HG02798 (cell line): Measurements from ENCODE around the gene PPBP.
"Not testable (repeated sequence)": the region's sequence is repeated elsewhere in the genome, so short reads cannot be mapped to it uniquely, and the experiment has no call there.

Experiments
- ATAC-seq: cut with Tn5 transposase; IDR thresholded peaks from one replicate; pipeline ENCODE4 v1.9.1; 2021; ENCODE audit warnings: mild to moderate bottlenecking; ENCODE audit not compliant: unreplicated experiment, poor library complexity

PPBP gene

DNA sequence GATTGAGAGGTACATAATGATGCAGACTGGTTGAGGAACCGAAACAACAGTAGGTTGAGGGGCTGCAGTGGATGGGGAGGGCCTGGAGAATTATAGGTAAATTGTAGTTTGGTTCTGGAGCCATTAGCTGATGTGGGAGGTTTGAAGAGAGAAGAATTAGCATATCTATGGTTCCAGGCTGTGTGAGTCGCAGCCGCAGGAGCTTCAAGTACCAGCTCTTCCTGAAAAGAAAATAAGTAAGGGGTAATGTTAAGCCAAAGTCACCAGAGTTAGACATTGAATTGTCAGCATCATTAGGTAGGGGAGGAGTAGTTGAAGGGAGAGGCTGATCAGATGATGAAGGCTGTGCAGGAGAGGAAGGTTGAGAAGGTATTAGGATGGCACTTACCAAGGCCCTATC is 35.6 kb downstream of the PPBP start:
- ATAC-seq, result no peak

DNA sequence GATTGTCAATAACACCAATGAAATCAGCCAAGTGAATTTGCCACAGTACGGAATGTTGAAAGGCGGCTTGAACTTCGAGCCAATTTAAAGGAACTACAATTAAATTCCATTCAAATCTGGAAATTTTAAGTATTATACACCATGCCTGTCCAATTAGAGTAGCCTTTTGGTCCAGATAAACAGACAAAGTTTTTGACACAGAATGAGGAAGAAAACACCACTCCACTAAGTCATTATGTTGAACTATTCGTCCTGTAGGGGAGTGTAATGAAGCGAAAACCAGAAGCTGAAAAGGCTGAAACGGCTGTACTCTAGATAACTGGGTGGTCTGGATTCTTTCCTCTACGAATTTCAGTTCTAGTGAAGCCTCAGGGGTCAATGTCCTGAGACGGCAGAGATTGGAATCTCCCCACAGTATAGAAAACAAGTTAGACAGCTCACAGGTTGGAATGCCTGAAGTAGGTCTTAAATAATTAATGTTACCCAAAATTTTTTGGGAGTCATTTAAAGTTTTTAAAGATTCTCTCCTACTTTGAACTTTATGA is 37.5 kb downstream of the PPBP start:
- ATAC-seq, result not testable (repeated sequence)

DNA sequence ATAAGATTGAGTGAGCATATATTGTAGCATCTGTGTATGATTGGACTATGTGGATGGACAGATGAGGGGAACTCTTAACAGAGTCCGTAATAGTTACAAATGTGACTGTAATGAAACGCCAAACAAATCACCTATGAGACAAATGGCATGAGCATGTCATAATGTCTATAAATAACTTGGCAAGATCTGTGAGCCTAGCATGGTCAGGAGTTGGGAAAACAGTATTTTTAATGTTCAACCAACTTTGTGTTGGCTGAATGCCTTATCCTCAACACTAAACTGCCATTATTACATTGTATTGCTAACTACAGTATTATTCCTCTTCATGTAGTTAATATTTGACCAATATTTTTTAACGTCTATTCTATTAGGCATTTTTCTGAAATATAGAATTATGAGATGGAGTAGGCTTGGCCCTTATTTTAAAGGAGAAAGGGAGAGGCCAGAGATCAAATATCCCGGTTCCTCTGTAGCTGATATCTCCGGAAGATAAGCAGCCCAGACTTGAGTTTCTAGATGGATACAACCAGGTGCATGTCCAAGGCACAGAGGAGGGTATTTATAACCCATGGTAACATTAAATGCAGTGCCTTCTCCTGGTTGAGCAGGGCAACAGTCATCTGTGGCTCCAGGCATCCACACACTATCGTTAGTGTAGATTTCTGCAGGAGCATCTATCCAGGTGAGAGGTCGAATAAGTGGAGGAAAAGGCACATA is 38.8 kb downstream of the PPBP start:
- no peak for ATAC-seq

DNA sequence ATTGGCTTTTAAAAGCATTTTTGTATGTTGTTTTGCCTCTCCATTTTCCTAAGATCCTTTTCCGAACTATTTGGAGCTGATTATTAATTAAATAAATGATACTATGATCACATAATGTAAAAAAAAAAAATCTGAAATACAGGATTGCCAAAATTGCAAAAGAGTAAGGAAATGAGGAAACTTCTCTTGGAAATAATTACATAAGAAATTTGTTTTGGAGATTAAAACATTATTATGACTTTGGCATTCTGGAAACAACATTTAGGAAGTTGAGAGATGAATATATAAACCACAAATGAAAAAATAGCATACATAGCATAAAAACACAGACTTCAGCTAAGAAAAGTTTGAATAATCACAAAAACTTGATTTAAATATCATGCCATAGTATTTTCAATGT is 39.7 kb downstream of the PPBP start:
- ATAC-seq, result no peak

DNA sequence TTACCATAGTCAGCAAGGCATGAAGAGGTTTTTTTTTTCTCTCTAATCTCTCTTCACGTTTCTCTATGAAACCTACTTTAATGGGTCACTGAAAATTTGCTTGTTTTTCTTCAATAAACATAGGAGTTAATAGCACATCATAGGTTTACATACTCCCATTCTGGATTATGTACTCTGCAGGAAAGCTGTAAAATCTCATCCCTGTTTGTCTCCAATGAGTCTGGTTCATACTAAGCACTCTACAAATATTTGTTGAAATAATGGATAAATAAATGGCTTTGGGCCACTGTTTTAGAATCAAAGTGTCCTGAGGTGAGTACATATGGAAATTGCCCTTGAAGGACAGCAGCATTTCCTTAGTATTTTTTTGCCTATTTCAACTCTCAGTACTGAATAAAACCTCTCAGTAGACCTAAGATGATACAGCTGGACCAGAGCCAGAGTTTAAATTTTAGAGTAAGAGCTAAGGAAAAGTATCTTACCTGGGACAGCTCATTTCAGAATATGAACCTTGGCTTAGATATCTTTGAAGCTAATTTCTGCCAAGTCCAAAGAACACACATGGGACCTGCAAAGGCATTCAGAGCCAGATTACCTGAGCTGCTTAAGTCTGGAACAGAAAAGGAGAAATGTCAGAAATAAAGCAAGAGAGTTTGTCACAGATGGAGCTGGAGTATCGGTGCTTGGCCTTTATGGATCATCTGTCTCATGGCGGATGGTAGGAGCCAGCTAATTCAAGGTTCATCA is 40.6 kb downstream of the PPBP start:
- ATAC-seq, result no peak

DNA sequence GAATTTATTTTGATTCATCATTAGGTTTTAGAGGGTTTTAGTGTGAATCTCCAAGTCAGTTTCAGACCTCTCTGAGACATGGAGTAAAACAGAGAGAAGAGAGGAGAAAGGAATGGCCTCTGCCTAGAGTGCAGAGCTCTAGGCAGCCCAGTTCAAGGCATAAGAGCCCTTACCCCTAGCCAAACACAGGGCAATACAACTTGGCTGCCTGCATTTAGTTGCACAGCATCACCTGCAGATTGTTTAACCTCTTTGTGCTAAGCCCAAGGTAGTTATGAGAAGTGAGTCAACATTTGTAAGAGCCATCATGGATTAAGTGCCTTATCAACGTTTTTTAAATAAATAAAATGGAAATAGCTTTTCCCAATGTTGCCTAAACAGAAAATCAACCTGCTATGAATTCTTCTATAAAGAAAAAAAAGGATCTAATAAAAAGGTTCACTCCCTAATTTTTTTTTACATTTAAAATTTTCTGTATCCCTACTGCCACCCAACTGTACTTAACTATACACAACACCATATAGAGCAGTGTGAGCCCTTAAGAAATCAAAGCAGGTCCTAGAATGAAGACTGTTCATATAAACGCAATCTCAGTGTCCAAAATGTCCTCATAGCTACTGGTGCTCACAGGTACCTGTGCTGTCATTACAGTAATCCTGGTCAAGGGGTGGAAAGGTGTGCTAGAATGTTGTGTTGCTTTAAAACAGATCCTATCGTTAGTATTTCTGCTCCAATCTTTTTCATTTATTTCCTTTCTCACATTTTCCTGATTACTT is 42.1 kb downstream of the PPBP start:
- ATAC-seq, result no peak

DNA sequence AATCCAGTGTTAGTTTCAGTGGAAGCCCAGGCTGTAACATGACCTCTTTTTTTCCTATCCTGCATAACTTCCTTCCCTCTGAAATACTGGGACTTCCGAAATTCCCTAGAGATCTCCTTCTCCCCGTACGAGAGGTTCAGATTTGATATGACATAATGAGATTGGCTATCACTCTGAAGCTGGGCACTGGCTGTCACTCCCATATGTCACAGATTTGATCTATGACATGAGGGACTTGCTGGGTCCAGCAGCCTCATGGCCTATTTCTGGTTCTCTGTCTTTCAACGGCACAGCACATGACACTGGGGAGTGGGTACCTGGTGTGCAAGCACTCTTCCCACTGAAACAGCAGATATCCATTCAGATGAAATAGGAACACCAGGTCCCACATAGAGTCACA is 42.9 kb downstream of the PPBP start:
- no peak for ATAC-seq

DNA sequence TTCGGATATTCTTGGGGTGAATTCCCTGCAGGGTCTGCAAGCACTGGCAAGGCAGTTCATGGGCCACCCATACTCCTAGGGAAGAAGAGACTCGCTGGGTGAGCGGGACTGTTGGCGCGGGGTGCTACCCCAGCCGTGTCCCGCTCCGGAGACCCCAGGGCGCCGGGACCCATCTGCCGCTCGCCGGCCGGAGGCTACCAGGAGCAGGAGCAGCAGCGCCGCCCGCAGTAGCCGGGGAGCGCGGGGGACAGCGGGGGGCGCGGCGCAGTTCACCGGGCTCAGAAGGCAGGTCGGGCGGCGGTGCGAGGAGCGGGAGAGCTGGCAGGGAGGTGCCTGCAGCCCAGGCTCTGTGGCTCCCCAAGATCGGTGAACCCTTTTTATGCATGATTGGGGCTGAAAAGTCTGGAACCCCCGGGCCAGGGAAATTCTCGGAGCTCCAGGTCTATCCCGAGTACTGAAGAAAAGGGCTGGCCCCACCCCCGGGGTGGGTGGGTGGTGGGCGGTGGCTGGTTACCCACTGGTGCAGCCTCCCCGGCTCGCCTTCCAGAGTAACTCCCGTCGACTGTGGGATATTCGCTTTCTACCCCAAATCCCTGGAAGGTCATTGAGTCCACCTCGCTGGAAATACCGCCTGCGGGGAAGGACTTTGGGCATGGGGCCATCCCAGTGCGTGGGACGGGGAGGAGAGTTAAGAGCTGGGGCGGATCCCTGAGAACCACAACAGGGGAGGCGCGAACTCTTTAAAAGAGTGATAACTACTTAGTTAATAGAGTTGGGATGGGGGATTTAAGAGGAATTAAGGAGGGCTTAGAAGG is 43.7 kb downstream of the PPBP start:
- no peak for ATAC-seq

DNA sequence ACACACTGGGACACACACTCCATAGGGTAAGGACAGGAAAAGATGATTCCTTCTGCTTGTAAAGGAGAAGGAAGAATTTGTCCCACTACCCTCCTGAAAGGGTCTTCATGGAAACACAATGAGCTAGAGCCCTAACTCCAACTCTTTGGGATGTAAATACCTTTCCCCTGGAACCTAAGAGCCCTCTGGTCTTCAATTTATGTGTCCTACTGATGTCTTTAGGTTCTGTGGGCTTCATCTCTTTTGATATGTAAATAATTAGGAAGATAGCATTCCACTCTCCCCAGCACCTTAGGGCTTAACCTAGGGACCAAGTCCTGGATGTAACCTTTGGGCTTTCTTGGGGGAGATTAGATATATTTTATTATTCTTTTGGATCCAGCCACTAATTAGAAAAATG is 44.4 kb downstream of the PPBP start:
- no peak for ATAC-seq

DNA sequence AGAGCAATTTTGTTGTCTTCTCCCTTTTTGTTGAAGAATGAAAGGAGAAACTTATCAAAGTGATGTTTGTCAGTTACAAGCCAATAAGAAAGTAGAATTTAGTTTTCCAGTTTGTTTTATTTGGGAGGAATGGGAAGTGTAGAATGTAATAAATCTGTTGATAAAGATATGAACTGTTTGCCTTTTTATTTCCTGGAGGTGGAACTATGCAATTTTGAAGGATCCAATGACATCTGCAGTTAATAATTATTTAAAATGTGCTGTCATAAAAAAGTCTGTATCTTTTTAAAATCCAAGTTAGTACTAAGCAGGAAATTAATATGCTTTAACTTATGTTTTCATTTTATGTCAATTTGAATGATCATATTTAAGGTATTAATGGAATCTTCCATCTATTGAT is 51.0 kb downstream of the PPBP start:
- no peak for ATAC-seq
